ENCODE measurements around the gene KRTAP10-7.
"Not testable (repeated sequence)": the region's sequence is repeated elsewhere in the genome, so short reads cannot be mapped to it uniquely, and the experiment has no call there.

KRTAP10-7 gene

GRCh38 chr21:44612669-44613229 lies 12.4 kb downstream of the KRTAP10-7 start:
- no peak for FAIRE-seq

GRCh38 chr21:44613386-44614155 lies 13.2 kb downstream of the KRTAP10-7 start:
- no peak for FAIRE-seq

- FAIRE-seq = no peak
Observed at GRCh38 chr21:44614161-44614631, 13.8 kb downstream of the KRTAP10-7 start.

- FAIRE-seq = no peak
Observed at GRCh38 chr21:44614961-44615391, 14.6 kb downstream of the KRTAP10-7 start.

- no peak for FAIRE-seq
Observed at GRCh38 chr21:44615466-44615865, 15.1 kb downstream of the KRTAP10-7 start.

GRCh38 chr21:44615911-44616590 lies 15.7 kb downstream of the KRTAP10-7 start:
- FAIRE-seq = no peak

- no peak for FAIRE-seq
Observed at GRCh38 chr21:44616591-44616926, 16.2 kb downstream of the KRTAP10-7 start.

GRCh38 chr21:44617071-44617501 lies 16.7 kb downstream of the KRTAP10-7 start:
- no peak for FAIRE-seq

- no peak for FAIRE-seq
Observed at GRCh38 chr21:44618504-44618903, 18.1 kb downstream of the KRTAP10-7 start.

- no peak for FAIRE-seq
Observed at GRCh38 chr21:44618909-44619308, 18.5 kb downstream of the KRTAP10-7 start.

- FAIRE-seq = no peak
Observed at GRCh38 chr21:44619886-44620285, 19.5 kb downstream of the KRTAP10-7 start.

- no peak for FAIRE-seq
Observed at GRCh38 chr21:44623575-44623974, 23.2 kb downstream of the KRTAP10-7 start.

GRCh38 chr21:44625756-44626155 lies 25.4 kb downstream of the KRTAP10-7 start:
- FAIRE-seq = no peak

GRCh38 chr21:44626262-44626661 lies 25.9 kb downstream of the KRTAP10-7 start:
- FAIRE-seq = no peak

GRCh38 chr21:44626673-44627143 lies 26.3 kb downstream of the KRTAP10-7 start, which contains the start of gene KRTAP10-9:
TSS of gene KRTAP10-9 (plus strand) at chr21:44627093. CDS start at chr21:44627172, 79 bp downstream.
- FAIRE-seq = no peak

GRCh38 chr21:44627181-44627822 lies 26.9 kb downstream of the KRTAP10-7 start:
- not testable (repeated sequence) for FAIRE-seq

- not testable (repeated sequence) for FAIRE-seq
Observed at GRCh38 chr21:44627831-44628233, 27.4 kb downstream of the KRTAP10-7 start.

GRCh38 chr21:44628707-44629391 lies 28.5 kb downstream of the KRTAP10-7 start:
- FAIRE-seq = no peak

GRCh38 chr21:44630440-44630839 lies 30.0 kb downstream of the KRTAP10-7 start:
- FAIRE-seq = no peak

GRCh38 chr21:44632067-44632466 lies 31.7 kb downstream of the KRTAP10-7 start:
- no peak for FAIRE-seq

GRCh38 chr21:44636209-44637017 lies 36.0 kb downstream of the KRTAP10-7 start:
- no peak for FAIRE-seq

Measured in TTC549 (cell line).